Measurements from ENCODE around the gene PTPRB.

- TF ChIP-seq EP300 (IDR thresholded peaks at IDR 0.05), result no peak
- no peak for TF ChIP-seq POLR2A (IDR thresholded peaks at IDR 0.05)
These were observed 154.5 kb downstream of the PTPRB start for GRCh38 chr12:70482764-70483163.
